GM12873 (cell line): ENCODE data around the gene SMC2.

Experiments used
- CTCF ChIP-seq: IDR thresholded peaks from 2 replicates; pipeline ENCODE4 v1.5.1; 2012; ENCODE audit warnings: low read depth, mild to moderate bottlenecking, moderate library complexity, low read length, control low read depth; ENCODE audit not compliant: insufficient read depth; ENCODE audit errors: missing control alignments

Gene SMC2

GRCh38 chr9:104075801-104076753 lies 18.0 kb upstream of the SMC2 start:
- no peak for TF ChIP-seq CTCF

GRCh38 chr9:104078596-104078995 lies 15.5 kb upstream of the SMC2 start:
- no peak for TF ChIP-seq CTCF

- no peak for TF ChIP-seq CTCF
Observed at GRCh38 chr9:104080983-104081382, 13.1 kb upstream of the SMC2 start.

GRCh38 chr9:104082168-104082567 lies 11.9 kb upstream of the SMC2 start:
- TF ChIP-seq CTCF, result no peak

GRCh38 chr9:104085525-104085924 lies 8.6 kb upstream of the SMC2 start:
- TF ChIP-seq CTCF, result no peak

- no peak for TF ChIP-seq CTCF
Observed at GRCh38 chr9:104087894-104088293, 6.2 kb upstream of the SMC2 start.

- no peak for TF ChIP-seq CTCF
Observed at GRCh38 chr9:104088416-104088815, 5.7 kb upstream of the SMC2 start.
